HG02943 (cell line): Measurements from ENCODE around the gene LLGL2.
"Not testable (repeated sequence)": the region's sequence is repeated elsewhere in the genome, so short reads cannot be mapped to it uniquely, and the experiment has no call there.

Experiments
- ATAC-seq: cut with Tn5 transposase; IDR thresholded peaks from one replicate; pipeline ENCODE4 v1.9.1; 2021; ENCODE audit warnings: mild to moderate bottlenecking, low read depth, moderate library complexity; ENCODE audit not compliant: unreplicated experiment

Gene LLGL2

GRCh38 chr17:75589919-75590303, 64.4 kb downstream of the LLGL2 start:
- ATAC-seq = no peak

DNA sequence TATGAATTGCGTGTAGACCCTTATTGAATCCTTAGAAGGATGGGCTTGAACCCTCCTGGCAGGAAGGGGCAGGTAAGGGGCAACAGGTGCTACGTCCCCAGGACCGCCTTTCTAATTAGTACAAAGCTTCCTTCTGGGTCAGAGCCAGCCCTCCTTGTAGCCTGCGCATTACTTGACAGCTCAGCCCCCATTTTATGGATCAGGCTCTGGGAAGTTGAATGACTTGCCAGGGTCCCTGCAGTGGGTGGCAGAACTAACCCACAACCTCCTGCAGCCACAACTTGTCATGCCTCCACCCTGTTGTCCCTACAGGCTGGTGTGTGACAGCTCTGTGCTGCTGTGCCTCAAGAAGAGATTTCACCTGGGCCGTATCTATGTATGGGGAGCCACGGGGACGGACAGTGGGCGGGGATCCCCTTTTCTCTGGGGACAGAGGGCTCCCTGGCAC, 64.8 kb downstream of the LLGL2 start:
- ATAC-seq = no peak

- ATAC-seq = no peak
Measured at GRCh38 chr17:75590849-75591721, 65.6 kb downstream of the LLGL2 start.

GRCh38 chr17:75591722-75592302, 66.3 kb downstream of the LLGL2 start:
- no peak for ATAC-seq

DNA sequence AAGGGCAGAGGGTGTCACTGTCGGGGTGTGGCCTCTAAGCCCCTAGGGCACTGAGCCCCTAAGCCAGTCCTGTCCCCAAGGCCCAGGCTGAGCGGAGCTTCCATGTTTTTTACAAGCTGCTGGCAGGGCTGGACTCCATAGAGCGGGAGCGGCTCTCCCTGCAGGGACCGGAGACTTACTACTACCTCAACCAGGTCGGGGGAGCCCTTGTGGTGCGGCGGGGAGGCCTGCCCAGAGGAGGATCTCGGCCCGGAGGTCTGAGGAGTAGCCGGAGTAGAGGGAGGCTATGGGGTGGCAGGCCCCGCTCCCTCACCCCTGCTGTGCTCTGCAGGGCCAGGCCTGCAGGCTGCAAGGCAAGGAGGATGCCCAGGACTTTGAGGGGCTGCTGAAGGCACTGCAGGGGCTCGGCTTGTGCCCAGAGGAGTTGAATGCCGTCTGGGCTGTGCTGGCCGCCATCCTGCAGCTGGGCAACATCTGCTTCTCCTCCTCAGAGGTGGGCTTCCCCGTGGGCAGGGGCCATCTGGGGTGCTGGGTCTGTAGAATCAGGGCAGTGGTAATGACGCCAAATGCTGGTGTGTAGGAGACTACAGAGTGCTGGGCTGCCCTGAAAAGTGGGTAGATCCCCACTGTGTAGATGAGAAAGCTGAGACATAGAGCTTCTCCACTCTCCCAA, 67.0 kb downstream of the LLGL2 start:
- no peak for ATAC-seq

DNA sequence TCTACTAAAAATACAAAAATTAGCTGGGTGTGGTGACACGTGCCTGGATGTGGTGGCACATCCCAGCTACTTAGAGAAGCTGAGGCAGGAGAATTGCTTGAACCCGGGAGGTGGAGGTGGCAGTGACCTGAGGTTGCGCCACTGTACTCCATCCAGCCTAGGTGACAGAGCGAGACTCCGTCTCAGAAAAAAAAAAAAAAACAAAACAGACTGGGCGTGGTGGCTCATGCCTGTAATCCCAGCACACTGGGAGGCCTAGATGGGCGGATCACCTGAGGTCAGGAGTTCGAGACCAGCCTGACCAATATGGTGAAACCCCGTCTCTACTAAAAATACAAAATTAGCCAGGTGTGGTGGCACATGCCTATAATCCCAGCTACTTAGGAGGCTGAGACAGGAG, 67.9 kb downstream of the LLGL2 start:
- ATAC-seq = not testable (repeated sequence)

GRCh38 chr17:75594499-75595283, 69.2 kb downstream of the LLGL2 start:
- ATAC-seq = no peak

DNA sequence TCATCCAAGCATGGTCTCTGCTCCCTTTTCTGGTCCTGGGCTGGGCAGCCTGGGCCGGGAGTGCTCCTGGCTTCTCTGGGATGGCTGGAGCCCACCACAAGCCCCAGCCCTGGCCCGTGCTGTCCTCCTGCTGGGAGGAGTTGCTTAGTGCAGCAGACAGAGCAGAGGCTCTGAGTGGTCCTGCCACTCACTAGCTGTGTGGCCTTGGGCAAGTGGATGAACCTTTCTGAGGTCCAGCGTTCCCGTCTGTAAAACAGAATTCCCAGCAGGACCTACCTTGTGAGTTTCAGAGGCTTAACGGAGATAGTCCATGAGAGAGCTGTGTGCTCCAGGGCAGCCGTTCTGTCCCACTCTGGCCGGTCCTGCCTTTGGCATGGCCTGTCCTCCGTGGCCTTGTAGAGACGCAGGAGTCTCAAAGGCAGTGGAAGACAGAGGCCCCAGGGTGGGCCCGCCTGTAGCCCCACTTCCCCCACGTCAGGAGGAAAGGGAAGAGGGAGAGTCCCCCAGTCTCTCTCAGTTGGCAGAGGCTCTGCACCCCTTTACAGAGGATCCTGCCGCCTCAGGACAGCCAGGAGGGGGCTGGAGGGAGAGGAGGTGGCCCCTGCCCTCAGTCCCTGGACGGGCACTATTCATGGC, 69.9 kb downstream of the LLGL2 start:
- ATAC-seq = no peak

DNA sequence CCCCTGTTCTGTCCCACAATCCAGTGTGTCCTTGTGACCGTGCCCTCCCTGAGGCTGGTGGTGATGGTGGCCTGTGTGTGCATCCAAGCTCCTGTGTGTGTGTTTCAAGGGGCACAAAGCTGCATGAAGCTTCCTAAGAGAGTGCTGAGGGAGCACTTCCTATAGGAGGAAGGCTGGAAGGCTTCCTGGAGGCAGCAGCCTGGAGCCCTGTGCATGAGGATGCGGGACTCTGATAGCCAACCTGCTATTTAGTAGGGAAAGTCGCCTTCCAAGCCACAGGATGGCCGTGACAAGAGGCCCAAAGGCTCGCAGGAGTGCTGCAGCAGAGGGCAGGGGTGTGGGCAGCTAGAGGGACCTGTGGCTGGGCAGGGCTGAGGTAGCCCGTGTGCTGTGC, 70.4 kb downstream of the LLGL2 start:
- ATAC-seq = no peak

GRCh38 chr17:75596320-75597087, 71.0 kb downstream of the LLGL2 start:
- no peak for ATAC-seq

DNA sequence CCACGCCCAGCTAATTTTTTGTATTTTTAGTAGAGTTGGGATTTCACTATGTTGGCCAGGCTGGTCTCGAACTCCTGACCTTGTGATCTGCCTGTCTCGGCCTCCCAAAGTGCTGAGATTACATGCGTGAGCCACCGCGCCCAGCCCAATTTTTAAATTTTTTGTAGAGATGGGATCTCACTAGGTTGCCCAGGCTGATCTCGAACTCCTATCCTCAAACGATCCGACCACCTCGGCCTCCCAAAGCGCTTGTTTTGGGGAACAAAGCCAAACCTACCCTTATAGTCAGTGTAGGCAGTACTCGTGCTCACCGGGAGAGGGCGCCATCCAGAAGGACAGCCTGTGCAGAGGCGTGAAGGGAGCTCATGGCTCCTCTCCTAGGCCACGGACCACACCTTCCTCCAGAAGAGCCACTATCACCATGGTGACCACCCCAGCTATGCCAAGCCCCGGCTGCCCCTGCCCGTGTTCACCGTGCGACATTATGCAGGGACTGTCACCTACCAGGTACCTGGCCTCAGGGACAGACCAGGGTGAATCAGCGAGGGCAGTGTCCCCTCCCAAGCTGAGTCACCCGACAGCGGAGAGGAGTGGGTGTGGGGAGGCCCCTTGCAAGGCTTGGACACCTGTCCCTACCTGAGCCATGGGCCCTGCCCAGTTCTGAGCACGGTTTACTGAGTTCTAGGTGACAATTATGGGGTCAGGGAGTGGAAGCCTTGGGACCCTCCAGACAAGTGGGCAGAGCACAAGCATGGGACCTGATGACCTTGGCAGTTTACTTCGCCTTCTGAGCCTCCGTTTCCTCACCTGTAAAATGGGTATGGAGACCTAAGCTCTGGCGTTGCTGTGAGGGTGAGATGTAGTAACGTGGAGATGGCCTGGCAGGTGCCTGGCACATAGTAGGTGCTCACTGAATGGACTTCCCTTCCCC, 75.8 kb downstream of the LLGL2 start:
- no peak for ATAC-seq

DNA sequence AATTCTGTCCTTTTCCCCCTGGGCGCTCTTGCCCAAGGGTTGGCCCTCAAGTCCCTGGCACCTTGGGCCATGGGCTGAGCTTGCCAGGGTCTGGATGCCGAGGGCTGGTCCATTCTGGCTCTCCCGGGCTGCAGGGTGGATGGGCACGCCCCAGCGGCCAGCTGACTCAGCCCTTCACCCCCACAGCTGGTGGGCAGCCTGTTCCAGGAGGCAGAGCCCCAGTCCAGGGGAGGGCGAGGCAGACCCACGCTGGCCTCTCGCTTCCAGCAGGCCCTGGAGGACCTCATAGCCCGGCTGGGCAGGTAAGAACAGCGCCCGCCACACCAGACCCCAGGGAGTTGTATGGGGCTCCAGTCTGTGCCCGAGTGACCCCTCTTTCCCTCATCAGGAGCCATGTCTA, 77.1 kb downstream of the LLGL2 start:
- no peak for ATAC-seq

DNA sequence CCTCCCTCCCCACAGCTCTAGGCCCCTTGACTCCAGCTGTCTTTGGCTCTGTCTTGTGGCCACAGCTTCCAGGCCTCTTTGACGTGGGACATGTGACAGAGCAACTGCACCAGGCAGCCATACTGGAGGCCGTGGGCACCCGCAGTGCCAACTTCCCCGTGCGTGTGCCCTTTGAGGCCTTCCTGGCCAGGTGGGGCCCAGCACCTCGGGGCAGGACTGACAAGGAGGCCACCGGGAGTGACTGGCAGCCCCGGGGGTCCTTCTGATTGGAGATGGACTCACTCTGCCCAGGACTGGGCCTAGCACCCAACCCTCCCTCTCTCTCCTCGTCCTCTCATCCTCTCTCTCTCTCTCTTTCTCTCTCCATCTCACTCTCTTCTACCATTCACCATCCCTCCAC, 77.6 kb downstream of the LLGL2 start:
- ATAC-seq = no peak

GRCh38 chr17:75604034-75604695, 78.7 kb downstream of the LLGL2 start:
- ATAC-seq = no peak

DNA sequence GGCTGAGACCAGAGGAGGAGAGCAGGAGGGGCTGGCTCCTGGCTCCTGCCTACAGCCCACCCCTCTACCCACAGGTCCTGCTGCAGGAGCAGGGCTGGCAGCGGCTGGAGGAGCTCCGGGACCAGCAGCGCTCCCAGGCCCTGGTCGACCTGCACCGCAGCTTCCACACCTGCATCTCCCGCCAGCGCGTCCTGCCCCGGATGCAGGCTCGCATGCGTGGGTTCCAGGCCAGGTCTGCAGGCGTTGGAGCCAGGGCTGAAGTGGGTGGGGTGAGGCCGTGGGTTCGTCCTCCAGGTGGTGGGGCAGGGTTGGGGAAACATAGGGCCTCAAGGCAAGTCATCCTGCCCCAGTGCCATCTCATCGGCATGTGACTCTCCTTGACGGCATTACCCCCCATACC, 80.3 kb downstream of the LLGL2 start:
- ATAC-seq = no peak

GRCh38 chr17:75607086-75607485, 81.6 kb downstream of the LLGL2 start:
- no peak for ATAC-seq

- ATAC-seq = no peak
Measured at GRCh38 chr17:75610103-75610984, 84.8 kb downstream of the LLGL2 start.
